Nasal cavity respiratory epithelium epithelial cell of viscerocranial mucosa (primary cell): ENCODE results near the gene HOXD4. TPM values are rescaled to one million over a fixed set of nuclear protein-coding genes. Genes with fewer than 3 reads are reported as not detected.

Experiments
- total RNA-seq: library from RNA; depleted of rRNA; stranded (reverse); fragments of >200 nt; gene quantifications from 2 replicates; pipeline ENCODE4 v1.2.3, GENCODE V29; 2014

Gene HOXD4
- total RNA-seq, result not detected in 2 replicates

DNA sequence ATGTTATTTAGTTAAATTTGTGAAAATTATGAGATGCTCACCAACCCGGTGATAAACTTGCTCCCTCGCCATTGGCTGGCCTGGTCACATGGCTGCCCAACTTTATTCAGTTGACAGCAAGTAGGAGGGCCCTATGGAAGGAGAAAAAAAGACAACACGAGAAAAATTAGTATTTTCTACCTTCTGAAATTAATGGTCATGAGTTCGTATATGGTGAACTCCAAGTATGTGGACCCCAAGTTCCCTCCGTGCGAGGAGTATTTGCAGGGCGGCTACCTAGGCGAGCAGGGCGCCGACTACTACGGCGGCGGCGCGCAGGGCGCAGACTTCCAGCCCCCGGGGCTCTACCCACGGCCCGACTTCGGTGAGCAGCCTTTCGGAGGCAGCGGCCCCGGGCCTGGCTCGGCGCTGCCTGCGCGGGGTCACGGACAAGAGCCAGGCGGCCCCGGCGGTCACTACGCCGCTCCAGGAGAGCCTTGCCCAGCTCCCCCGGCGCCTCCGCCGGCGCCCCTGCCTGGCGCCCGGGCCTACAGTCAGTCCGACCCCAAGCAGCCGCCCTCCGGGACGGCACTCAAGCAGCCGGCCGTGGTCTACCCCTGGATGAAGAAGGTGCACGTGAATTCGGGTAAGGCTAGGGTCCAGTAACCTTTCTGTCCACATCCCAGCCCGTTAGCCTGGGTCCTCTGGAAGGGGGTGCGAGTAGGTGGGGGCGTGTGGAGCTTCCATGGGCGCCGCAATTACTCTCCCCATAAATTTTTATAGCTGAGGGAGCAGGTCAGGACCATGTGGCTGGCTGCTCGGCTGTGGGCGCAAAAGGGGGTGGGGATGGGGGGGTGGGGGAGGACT, at the start of gene HOXD4:
Gene HOXD4 (plus strand): TSS at position 109 of the 846 bp plus-strand sequence. CDS start 84 bp downstream, at position 193.

DNA sequence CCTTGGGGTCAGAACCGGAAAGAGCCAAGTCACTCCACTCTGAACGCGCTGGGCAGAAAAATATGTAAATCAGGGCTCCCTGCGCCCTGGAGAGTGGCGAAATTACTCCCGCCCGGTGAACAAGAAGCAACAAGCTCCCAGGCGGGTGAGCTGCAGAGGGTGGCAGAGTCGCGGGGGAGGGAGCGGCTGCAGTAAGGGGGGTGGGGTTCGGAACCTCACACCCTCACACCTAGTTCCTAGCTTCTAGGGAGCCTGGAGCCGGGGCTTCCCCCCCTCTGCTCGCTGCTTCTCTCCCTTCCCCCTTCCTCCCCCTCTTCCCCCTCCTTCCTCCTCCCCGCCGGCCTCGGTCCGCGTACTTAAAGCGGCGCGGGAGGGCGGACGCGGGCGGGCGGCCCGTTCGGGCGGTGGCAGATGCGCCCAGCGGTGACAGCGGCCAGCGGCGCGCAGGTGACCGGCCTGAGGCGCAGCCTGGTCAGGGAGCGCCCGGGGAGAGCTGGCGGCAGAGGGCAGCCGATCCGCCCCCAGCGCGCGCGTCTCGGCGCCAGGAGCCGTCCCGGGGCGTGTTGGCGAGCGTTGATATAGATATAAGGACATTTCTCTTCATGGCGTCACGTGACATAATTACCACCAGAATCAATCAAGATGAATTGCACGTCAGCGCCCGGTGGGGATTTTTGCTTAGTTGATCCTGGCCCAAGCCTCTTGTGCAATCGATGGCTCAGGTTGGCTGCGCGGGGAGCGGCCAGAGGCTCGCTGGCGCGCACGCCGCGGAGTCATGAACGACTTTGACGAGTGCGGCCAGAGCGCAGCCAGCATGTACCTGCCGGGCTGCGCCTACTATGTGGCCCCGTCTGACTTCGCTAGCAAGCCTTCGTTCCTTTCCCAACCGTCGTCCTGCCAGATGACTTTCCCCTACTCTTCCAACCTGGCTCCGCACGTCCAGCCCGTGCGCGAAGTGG, 44.5 kb upstream of the HOXD4 start, which contains the start of gene HOXD11:
Gene HOXD11 (plus strand): TSS at position 700 of the 959 bp plus-strand sequence. CDS start 76 bp downstream, at position 776.

DNA sequence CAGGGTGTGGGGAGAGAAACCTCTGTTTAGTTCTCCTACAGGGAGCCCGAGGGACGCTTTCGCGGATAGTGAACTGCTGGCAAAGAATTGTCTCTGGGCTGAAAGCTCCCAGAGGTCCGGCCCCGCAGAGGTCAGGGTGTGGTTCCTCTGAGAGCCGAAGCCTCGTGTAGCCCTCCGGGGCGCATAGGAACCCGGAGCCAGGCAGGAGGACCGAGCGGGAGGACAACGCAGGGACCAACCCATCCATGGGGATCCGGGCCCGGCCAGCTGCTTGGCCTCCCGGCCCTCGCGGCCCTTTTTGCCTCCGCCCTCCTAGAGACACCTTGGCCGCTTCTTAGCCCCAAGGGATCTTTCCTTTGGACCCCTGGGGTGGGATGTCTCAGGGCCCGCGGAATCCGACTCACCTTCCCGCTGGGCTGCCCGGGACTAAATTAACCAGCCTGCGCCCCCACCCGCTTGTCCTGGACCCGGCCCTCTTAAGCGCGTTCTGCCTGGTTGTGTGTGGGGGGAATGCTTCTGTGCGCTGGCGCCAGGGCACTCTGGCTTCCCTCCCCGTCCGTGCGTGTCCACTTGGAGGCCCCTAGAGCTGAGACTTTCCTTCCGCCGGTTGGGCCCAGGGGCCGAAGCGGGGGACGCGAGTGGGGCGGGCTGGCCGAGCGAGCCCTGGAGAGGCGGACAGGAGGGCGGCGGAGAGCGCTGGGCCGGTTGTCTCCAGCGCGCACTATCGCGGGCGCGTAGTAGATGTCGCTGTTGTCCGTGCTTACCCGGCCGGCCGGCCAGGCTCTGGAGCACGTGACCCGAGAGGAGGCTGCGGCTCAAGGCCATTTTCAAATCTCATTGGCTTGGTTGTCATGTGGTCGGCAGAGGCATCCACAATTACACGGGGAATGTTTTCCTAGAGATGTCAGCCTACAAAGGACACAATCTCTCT, 35.2 kb upstream of the HOXD4 start, which contains the start of gene HOXD10:
Gene HOXD10 (plus strand): TSS at position 896 of the 931 bp plus-strand sequence. CDS start 56 bp downstream, outside the sequence.

DNA sequence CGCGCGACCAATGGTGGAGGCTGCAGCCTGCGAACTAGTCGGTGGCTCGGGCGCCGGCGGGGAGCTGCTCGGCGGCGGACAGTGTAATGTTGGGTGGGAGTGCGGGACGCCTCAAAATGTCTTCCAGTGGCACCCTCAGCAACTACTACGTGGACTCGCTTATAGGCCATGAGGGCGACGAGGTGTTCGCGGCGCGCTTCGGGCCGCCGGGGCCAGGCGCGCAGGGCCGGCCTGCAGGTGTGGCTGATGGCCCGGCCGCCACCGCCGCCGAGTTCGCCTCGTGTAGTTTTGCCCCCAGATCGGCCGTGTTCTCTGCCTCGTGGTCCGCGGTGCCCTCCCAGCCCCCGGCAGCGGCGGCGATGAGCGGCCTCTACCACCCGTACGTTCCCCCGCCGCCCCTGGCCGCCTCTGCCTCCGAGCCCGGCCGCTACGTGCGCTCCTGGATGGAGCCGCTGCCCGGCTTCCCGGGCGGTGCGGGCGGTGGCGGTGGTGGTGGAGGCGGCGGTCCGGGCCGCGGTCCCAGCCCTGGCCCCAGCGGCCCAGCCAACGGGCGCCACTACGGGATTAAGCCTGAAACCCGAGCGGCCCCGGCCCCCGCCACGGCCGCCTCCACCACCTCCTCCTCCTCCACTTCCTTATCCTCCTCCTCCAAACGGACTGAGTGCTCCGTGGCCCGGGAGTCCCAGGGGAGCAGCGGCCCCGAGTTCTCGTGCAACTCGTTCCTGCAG, 28.5 kb upstream of the HOXD4 start, which contains the start of gene HOXD9:
Gene HOXD9 (plus strand): TSS at position 37 of the 728 bp plus-strand sequence. CDS start 50 bp downstream, at position 87.

DNA sequence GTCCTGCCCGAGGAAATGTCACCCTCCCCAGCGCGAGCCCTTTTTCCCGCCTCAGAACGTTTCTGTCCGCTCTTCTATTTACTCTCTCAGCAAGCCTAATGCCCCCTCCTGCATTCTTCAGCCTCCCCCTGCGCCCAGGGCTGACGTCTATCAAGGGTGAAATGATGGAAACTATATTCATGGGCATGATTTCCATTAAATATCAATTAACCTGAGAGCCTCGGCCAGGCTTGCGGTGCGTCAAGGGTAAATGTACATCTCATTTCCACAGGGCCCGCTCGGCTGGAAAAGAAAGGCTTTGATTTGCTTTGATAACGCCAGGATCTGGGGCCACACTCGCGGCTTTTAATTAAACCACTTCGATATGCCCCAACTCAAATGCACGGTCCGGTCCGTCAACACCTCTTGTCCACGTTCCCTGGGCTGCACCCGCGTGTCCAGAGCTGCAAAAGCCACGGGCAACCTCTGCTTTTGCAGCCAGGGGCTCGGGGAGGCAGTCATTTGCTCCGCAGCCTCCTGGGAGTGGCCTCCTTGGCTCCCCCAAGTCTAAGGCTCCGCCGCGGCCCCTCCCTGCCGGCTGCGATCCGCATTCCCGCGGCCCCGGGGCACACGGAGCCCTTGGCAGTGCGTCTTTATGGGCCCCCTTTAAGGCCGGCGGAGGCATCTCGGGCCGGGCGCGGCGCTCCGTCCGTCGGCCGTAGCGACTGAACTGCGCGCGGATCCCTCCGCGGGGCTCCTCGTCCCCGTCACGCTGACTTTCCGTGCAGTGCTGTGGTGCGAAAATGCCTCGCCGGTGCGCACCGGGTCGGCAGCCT, 22.2 kb upstream of the HOXD4 start, which contains the start of gene HOXD8:
Gene HOXD8 (plus strand): TSS at position 724 of the 815 bp plus-strand sequence. CDS start 662 bp downstream, outside the sequence.

DNA sequence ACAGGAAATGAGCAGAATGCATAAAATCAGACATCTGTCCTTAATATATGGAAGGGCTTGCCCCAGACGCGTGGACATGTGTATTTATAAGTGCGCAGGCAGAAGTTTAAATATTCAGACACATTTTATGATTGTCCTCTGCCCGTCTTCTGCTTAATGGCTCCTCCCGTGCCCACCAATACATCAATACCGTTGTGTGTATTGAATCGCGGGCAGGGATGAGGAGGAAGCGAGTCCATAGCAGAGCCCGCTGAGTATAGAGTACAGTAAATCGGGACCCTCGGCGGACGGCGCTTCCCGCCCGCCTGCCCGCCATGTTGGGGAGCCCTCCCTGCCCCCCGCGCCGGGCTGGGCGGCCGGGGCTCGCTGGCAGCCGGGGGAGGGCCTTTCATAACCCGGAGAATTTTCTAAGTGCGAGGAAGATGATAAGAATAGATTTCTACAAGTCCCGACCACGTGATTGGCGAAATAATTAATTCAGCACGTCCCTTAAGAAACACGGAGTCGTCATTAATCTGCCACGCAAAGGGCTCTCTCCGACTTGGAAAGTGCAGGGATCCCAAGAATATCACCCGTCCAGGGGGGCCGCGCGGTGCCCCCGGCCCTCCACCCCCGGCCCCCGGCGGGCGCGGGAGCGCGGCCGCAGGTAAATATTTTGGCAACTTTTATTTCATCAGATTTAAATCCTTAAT, 5.6 kb downstream of the HOXD4 start, which contains the start of gene HOXD3:
Gene HOXD3 (plus strand): TSS at position 501 of the 692 bp plus-strand sequence. CDS start 11,808 bp downstream, outside the sequence.

DNA sequence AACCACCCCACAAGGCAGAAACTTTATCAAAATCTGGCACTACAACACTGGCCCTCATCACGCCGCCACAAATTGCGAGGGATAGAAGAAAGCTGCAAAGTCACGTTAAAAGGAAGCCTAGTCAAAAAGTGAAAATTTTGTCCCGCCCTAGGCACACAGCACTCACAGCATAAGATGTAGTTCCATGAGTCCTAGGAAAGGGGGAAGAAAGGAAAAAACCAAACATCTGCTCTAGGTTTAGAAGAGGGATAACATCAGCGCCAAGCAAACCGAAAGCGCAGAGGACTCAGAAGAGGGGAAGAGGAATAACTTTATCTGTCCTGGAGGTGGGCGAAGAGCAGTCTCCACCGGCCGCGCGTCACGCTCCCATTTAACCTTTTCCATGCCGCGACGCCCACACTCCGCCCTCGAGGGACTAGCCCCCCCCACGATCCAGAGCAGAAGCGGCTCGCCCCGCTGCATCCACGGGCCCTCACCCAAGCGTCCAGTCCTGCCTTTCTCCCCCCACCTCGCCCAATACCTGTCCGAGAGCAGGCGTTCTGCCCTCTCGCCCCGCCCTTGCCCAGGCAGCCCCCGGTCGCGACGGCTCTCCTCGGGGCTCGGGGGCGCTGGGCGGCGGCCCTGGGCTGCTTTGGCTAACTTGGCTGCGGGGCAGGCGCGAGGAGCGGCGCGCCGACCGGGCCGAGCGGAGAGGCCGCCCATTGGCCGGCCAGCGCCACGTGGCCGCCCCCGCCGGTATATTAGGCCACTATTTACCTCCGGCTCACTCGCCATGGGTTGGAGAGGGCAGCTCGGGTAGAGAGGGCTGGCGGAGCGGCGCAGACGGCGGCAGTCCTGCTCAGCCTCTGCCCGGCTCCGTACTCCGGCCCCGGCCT, 36.8 kb downstream of the HOXD4 start, which contains the start of gene HOXD1:
Gene HOXD1 (plus strand): TSS at position 770 of the 875 bp plus-strand sequence. CDS start 134 bp downstream, outside the sequence.

Other genes starting within 250 kb of the HOXD4 start
- 17.4 and 35.1 TPM in 2 replicates for gene LNPK, start 149.3 kb upstream of the HOXD4 start, total RNA-seq
- not detected in 2 replicates for gene EVX2, start 67.6 kb upstream of the HOXD4 start, total RNA-seq
- gene HOXD13, start 58.8 kb upstream of the HOXD4 start, total RNA-seq, result not detected in 2 replicates
- not detected in 2 replicates for gene HOXD12, start 51.8 kb upstream of the HOXD4 start, total RNA-seq
- not detected in 2 replicates for gene HOXD11, start 44.3 kb upstream of the HOXD4 start, total RNA-seq
- not detected in 2 replicates for gene HOXD10, start 34.8 kb upstream of the HOXD4 start, total RNA-seq
- gene HOXD9, start 28.8 kb upstream of the HOXD4 start, total RNA-seq, result not detected in 2 replicates
- not detected in 2 replicates for gene HOXD8, start 21.8 kb upstream of the HOXD4 start, total RNA-seq
- gene HOXD3, start 5.8 kb downstream of the HOXD4 start, total RNA-seq, result not detected in 2 replicates
- gene HOXD1, start 37.1 kb downstream of the HOXD4 start, total RNA-seq, result not detected in 2 replicates
- 27.0 and 31.5 TPM in 2 replicates for gene MTX2, start 117.9 kb downstream of the HOXD4 start, total RNA-seq